ENCODE data around the gene KIF5A.
A peak's percentile ranks its signal among the peaks of the same experiment; 100 is the strongest.
"Not testable (repeated sequence)": the region's sequence is repeated elsewhere in the genome, so short reads cannot be mapped to it uniquely, and the experiment has no call there.

KIF5A gene

DNA sequence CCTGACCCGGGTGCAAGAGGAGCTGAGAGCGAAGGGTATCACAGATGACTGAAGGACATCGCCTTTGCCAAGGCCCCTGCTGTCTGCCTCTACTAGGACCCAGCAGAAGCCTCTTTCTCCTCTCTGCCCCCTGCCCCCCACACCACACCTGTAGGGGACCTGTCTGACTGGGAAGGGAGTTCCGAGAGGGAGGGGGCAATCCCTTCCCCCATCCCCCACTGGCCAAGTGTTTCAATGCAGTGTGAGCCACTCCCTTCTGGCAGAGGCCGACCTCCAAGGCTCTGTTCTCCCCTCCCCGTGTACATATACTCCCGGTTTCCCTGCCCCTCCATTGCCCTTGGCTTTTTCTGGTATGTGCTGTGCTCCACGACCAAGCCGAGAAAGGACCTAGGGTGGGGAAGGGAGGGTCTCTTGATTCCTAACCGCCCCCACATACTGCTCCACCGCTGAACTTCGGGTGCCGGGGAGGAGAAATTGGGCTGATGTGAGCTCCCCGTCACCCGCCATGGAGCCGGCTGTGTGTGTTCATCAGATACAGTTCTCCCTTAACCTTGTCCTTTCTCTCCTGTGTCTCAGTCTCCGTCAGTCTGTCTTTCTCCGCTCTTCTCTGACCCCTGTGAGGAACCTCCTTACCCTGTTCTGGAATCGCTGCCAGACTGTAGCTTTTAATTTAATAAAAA is 59.4 kb downstream of the KIF5A start:
- DNase-seq, result no peak

DNA sequence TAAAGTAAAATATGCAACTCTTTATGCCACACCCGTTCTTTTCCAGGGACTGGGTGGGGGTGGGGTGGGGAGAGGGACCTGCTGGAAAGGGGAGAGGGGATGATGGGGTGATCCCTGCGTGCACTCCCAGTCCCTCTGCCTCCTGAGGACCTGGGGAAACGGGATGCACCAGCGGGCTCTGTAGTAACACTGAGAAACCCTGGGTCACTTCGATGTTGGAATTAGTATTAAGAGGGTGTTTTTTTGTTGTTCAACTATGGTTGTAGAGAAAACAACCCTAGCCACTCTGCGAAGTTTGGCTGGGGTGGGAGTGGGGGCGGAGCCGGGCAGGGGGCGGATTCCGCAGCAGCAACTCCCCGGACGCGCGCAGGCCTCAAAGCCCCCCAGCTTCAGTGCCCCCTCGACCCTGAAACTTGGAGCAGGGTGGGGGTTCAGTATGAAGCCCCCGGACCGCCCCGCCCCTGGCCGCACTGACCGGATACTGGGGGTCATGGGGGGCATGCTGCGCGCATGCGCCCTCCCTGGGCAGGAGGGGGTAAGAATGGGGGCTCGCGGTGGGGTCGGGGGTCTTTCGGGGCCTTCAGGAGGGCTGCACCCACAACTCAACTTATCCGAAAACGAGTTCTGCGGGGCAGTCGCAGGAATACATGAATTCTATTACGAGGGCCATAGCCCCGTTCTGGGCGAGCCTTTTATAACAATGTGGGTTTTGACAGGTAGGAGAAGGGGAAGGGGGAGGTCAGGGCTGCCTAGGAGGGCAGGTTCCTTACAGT is 60.1 kb downstream of the KIF5A start:
- no peak for DNase-seq

DNA sequence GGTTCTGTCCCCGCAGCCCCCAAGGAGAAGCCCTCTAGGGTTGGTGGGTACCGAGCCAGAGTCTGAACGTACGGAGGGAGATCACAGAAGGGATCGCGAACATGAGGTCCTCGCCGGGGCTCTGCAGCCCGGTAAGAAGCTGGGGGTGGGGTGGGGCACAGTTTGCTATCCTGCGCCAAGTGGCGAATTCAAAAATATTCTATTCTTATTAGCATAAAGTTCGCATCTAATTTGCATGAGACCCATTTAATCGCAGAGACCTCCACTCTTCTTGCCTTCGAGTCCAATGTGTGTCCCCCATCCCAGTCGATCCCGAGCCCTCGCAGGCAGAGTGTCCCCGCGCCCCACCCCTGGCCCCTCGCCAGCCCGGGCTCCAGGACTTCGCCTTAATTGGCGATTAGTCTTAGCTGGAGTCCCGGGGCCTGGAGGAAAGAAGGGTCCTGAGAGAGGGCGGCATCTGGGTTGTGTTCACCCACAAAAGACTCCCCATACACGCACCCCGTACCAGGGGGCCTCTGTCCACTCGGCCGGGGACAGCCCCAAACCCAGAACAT is 60.8 kb downstream of the KIF5A start:
- DNase-seq, result peak; percentile 59

DNA sequence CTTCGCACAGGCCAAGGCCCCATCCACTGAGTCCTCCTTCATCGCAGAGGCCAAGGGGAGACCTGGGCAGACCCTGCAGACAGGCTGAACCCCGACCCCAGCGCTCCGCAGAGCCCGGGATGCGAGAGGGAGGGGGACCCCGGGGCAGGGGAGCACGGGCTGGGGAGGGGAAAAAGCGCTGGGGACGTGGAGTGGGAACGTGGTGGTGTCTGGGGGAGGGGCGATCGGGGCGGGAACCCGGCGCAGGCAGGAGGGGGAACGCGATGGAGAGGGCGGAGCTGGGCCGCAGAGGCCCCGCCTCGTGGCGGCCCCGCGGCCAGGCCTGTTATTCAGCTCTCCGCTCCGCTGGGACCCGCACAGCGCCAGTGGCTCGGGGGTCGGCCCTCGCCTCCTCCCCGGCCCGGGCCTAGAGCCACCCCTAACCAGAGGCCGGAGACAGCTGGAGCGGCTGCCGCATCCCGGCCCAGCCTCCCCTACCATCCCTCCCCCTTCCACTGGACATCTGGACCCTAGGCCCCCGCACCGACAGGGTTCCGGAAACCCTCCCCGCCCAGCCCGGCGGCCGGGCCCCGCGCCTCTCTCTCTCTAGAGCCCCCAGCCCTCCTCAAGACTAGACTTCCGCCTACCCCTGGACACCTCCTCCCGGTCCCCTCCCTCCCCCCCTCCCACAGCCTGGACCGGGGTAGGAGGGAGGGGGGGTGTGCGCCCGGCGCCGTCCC is 61.4 kb downstream of the KIF5A start, which contains the start of gene ARHGEF25:
Gene ARHGEF25 (plus strand): TSS at position 328 of the 719 bp plus-strand sequence. CDS start 460 bp downstream, outside the sequence.
- peak; percentile 73 for DNase-seq

DNA sequence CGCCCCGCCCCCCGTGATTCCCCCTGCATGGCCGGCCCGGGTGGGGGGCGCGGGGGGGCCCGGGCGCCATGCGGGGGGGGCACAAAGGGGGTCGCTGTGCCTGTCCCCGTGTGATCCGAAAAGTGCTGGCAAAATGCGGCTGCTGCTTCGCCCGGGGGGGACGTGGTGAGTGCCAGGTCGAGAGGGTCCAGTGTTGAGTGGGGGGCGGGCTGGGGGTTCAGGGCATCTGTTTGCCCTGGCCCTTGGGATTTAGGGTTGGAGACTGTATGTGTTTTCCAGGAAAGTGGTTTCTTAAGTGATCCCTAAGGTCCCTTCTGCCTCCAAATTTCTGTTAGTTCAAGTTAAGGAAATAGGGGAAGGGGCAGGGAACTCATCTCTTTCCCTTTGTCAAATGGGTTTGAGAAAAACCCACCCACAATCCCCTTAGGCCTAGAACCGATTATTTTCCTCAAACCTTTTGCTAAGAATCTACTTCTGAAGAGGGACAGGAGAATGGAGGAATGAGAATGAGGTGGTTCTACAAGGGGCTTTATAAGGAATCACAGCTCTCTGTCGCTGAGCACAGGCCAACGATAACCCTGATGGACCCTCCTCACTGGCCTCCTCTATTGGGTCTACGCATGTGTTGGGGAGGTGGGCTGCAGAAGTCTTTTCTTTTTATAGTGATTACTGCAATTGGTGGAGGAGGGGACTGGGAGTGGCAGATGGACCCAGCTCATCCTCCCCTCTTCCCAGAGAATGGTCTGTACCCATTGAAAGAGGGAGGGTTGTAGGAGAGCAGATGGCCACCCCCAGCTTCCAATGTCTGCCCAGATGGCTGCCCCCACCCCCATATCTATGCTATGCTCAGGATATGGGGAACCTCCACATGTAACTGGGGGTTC is 62.2 kb downstream of the KIF5A start:
- no peak for DNase-seq

DNA sequence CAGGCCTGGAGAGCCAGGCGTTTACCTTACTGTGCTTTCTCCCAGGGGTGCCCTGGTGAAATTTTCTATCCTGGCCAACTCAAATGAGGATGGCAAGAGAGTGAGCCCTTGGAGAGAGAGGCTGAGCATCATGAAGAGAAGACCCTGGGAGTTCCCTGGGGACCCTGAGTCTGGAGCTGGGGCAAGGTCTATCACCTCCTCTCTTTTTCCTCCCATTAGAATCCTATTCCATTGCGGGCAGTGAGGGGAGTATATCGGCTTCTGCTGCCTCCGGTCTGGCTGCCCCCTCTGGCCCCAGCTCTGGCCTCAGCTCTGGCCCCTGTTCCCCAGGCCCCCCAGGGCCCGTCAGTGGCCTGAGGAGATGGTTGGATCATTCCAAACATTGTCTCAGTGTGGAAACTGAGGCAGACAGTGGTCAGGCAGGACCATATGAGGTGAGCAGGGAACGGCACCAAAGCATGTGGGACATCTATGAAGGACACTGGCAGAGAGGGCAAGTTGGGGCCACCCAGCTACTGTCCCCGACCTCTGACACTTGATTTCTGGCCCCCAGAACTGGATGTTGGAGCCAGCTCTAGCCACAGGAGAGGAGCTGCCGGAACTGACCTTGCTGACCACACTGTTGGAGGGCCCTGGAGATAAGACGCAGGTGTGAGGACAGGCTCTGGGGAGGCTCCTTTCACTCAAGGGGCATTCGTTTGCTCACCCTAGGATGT is 63.0 kb downstream of the KIF5A start:
- no peak for DNase-seq

DNA sequence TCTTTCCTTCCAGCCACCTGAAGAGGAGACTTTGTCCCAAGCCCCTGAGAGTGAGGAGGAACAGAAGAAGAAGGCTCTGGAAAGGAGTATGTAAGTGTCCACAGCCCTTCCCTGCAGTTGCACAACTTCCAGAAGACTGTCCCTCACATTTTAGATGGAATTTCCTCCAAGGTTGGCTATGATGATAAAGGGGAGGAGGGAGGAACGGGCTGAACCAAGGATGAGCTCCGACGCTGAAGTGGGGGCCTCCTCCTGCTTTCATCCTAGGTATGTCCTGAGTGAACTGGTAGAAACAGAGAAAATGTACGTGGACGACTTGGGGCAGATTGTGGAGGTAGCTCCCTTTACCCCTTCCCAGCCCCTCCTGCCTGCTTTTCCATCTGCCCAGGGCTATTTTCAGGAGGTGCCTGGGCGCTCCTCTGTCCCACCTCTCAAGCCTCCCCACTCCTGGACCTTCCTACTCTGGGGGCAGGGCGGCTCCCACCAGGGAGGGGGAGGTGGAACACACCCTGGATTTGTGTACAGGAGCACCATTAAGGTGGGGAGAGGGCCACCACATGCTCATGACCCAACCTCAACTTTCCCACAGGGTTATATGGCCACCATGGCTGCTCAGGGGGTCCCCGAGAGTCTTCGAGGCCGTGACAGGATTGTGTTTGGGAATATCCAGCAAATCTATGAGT is 63.7 kb downstream of the KIF5A start:
- no peak for DNase-seq

DNA sequence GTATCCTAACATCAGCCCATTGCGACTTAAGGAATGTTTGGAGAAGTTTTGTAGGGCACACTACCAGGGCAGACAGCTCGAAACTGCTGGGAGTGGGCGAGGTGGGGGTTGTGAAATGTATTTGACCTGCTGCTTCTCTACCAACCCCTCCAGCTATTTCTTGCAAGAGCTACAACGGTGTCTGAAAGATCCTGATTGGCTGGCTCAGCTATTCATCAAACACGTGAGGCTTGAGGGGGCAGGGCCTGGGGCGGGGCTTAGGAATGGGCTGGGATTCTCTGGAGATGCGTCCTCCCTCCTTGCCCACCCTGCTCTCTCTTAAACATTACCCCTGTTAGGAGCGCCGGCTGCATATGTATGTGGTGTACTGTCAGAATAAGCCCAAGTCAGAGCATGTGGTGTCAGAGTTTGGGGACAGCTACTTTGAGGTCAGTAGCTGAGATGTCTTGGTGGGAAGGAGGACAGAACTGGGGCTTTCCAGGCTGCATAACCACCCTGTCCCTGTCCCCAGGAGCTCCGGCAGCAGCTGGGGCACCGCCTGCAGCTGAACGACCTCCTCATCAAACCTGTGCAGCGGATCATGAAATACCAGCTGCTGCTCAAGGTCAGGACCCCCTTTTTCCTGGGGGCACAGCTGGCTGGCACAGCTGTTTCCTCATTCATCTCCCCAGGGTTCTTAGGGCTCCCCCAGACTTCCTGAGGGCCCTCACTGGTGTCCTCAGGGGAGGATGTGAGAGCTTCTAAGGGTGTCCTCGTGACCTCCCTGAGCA is 64.5 kb downstream of the KIF5A start:
- no peak for DNase-seq

DNA sequence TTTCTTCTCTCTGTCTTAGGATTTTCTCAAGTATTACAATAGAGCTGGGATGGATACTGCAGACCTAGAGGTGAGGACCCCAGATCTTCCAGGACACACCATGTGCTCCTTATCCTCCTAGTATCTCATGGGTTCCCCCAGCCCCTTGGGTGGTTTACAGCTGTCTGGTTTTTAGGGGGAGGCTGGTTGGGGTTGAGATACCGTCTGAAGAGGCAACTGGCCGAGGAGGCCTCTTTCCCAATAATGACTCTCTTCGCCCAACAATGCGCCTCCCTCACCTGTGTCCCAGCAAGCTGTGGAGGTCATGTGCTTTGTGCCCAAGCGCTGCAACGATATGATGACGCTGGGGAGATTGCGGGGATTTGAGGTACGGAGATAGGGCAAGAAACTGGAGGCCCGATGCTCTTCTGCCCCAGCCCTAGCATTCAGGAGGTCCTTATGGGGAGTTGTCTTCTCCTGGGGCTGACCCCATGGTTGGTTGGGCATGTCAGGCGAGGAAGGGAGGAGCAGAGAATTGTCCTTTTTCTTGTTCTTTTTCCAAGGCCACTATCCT is 65.2 kb downstream of the KIF5A start:
- DNase-seq, result no peak

DNA sequence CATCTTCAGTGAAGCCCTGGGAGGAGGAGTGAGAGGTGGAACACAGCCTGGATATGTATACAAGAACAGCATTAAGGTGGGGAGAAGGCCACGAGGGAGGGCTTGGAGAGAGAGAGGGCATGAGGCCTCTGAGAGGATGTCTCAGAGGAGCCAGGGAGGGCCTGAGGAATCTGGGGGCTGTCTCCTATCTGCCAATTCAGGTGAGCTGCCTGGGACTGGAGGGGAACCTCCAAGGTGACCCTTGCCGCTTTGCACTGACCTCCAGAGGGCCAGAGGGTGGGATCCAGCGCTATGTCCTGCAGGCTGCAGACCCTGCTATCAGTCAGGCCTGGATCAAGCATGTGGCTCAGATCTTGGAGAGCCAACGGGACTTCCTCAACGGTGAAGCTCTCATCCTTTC is 65.8 kb downstream of the KIF5A start:
- no peak for DNase-seq

DNA sequence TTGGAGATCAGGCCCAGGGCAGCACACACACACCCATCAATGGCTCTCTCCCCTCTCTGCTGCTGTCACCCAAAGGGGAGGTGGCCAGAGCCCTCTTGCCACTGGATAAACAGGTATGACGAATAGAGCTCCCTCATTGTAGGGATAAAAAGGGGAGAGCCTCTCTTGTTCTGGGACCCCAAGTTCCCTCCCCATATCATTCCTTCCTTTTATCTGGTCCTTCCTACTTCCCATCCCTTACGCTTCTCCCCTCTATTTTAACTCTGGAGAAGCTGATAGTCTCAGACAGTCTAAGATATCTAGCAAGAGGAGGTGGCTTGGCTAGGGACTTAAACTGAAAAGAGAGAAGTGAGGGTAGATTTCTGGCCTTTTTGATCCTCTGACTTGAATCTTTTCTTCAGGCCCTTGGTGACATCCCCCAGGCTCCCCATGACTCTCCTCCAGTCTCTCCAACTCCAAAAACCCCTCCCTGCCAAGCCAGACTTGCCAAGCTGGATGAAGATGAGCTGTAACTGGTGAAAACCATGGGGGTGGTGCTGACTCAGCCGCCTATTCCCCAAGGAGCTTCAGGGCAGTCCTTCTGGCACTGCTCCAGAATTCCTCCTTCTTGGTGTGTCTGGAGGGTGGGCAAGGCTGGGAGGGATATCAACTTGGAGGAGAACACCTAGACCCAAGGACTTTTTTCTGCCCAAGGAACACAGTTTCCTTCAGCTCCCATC is 66.7 kb downstream of the KIF5A start:
- no peak for DNase-seq

DNA sequence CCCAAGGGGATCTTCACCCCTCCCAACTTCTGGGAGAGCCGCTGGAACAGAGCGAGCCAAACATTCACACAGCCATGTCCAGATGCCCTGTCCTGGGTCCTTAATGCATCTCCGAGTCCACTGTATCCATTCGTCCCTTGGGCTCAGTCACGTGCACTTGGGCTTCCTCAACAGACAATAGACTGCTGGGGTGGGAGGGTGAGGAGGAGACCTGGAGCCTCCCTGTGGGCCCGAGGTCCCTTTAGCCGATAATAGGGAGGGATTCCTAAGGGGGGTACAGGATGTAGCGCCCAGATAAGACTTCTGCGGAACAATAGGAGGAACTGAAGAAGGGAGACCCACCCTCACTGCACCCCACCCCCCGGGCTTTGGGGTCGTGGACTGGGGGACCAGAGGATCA is 68.1 kb downstream of the KIF5A start:
- no peak for DNase-seq

DNA sequence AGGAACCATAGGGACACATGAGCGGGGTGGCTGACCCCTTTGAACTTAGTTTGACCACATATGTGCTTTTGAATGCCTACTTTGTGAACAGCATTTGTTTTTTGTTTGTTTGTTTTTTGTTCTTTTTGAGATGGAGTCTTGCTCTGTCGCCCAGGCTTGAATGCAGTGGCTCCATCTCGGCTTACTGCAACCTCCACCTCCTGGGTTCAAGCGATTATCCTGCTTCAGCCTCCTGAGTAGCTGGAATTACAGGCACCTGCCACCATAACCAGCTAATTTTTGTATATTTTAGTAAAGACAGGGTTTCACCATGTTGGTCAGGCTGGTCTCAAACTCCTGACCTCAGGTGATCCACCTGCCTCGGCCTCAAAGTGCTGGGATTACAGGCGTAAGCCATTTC is 68.6 kb downstream of the KIF5A start:
- DNase-seq, result not testable (repeated sequence)

DNA sequence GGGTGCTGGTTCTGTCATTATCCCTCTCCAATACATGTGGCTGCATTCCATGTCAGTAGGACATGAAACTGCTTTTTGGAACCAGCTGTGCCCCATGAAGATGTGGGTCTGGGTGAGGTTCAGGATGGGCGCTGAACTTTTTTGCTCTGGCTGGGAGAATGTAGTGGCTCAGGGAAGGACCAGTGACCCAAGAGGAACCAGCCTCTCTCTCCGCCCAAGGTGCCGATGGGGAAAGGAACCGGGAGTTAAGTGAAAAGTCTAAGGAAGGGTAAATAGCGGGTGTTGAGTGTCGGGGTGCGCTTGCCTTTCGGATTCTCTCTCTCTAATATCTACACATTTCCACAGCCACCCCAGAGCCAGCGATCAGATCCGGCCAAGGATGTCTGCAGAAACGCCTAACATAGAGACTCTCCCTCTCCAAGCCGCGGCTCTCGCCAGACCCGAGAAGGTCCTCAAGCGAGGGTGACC is 69.2 kb downstream of the KIF5A start:
- no peak for DNase-seq

DNA sequence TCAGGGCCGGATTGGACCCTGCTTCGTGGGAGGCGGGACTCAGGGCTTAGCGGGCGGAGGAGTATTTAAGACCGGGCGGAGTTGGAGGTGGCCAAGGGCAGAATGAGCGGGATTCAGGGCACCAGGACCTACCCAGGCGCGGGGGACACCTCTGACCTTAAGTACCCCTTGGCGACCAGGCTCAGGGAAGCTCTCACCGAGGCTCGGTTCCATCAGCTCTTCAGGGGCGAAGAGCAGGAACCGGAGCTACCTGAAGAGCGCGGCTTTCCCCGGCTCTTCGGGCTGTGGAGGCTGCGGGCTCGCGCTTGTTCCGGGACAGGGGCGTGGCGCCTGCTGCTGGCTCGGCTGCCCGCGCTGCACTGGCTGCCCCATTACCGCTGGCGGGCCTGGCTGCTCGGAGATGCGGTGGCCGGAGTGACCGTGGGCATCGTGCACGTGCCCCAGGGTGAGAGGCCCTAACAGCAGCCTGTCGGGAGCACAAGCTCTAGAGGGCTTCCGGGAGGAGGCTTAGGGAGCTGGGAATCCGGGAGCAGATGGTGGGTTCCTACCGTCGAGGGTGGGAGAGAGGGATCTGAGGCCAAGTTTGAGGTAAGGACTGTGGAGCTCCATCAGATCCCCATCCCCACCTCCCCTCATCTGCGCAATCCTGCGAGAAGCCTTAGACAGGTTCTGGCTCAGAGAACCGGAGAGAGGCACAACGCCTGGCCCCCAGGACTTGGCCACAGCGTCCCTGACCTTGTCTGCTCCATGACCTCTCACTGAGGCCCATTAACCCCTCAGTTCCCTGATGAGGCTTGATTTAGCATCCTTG is 69.8 kb downstream of the KIF5A start:
- DNase-seq, result peak; percentile 39

DNA sequence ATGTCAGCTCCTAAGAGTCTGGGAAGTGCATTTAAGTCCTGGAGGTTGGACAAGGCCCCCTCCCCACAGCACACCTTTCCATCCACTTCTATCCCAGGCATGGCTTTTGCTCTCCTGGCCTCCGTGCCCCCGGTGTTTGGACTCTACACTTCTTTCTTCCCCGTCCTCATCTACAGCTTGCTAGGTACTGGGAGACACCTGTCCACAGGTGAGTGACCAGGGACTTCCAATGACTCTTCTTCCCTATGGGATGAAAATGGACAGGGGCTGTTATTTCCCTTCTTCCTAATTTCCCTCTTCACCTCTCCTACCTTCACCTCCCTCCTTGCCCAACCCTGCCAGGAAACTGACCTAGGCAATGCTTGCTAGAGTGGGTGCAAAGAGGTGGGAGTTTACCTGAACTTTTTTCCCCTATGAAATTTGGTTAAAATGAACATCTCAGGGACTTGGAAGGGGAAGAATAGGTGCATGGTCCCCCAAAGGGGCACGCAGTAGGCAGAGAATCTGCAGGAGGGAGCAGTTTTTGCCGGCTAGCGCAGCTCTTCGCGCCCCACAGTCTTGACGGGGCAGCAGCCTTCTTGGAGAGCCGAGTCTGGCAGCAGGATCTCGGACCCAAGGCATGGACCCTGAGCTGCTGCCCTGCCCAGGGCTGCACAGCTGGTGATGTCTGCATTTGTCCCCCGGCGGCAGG is 70.5 kb downstream of the KIF5A start:
- no peak for DNase-seq

DNA sequence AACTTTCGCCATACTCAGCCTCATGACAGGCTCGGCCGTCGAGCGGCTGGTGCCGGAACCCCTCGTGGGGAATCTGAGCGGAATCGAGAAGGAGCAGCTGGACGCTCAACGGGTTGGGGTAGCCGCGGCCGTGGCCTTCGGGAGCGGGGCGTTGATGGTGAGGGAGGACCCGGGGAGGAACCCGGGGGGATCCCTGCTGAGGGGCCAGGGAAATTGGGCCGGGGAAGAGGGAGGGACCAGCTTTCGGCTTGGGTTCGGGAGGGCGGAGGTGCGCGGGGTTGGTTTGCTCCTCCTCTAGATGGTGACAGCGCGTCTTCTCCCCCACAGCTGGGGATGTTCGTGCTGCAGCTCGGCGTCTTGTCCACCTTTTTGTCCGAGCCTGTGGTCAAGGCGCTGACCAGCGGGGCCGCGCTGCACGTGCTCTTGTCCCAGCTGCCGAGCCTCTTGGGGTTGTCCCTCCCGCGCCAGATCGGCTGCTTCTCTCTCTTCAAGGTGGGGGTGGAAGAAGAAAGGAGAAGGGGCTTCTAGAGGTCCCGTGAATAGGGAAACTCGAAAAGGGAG is 71.2 kb downstream of the KIF5A start:
- peak; percentile 41 for DNase-seq

Measured in right kidney (tissue), 1 donor.